ENCODE results near the gene UBR4.

Gene UBR4

GRCh38 chr1:19034721-19035120, 175.3 kb downstream of the UBR4 start:
- Histone ChIP-seq H3K27me3 (replicated peaks; ENCODE audit: insufficient read depth, low read length) (peaks cover 94% of the 10 kb centered on the region), H3F3A (ENCODE audit: insufficient read depth, low read length) (no peaks in the 10 kb centered on the region), H3K4me1 (ENCODE audit: low read length) (no peaks in the 10 kb centered on the region), H3K9me3 (replicated peaks; ENCODE audit: insufficient read depth, low read length) (no peaks in the 10 kb centered on the region), H3K4me2 (ENCODE audit: low read depth, low read length) (no peak overlapping the region), H2AFZ (ENCODE audit: low read length) (no peak overlapping the region), H3K9ac (ENCODE audit: low read length) (no peak overlapping the region), H4K20me1 (ENCODE audit: insufficient read depth, low read length) (no peaks in the 10 kb centered on the region), H3K36me3 (replicated peaks; ENCODE audit: insufficient read depth, low read length) (no peaks in the 10 kb centered on the region), H3K79me2 (ENCODE audit: low read length) (no peaks in the 10 kb centered on the region), H3K4me3 (ENCODE audit: low read length) (no peak overlapping the region), H3K27ac (ENCODE audit: low read length) (no peak overlapping the region), H3K9me2 (replicated peaks; ENCODE audit: insufficient read depth, low read length) (no peaks in the 10 kb centered on the region)
- TF ChIP-seq EZH2 (optimal IDR thresholded peaks at IDR 0.05; ENCODE audit: low read depth, low read length) (no peak), CTCF (IDR thresholded peaks at IDR 0.05; ENCODE audit: low read length) (no peak), EZH2phosphoT487 (IDR thresholded peaks at IDR 0.05; ENCODE audit: low read length) (no peak)
- DNase-seq, result no peak

- H3K36me3 ChIP-seq (replicated peaks; ENCODE audit: insufficient read depth, low read length), result no peaks in the 10 kb centered on the region
- H3K27me3 ChIP-seq (replicated peaks; ENCODE audit: insufficient read depth, low read length), result peaks cover 94% of the 10 kb centered on the region
- no peak overlapping the region for H3K9ac ChIP-seq (ENCODE audit: low read length)
- H2AFZ ChIP-seq (ENCODE audit: low read length), result no peak overlapping the region
- no peaks in the 10 kb centered on the region for H3K79me2 ChIP-seq (ENCODE audit: low read length)
- H3K4me2 ChIP-seq (ENCODE audit: low read depth, low read length), result no peak overlapping the region
- no peaks in the 10 kb centered on the region for H3K4me1 ChIP-seq (ENCODE audit: low read length)
- H4K20me1 ChIP-seq (ENCODE audit: insufficient read depth, low read length), result no peaks in the 10 kb centered on the region
- no peaks in the 10 kb centered on the region for H3K9me3 ChIP-seq (replicated peaks; ENCODE audit: insufficient read depth, low read length)
- H3K4me3 ChIP-seq (ENCODE audit: low read length), result no peak overlapping the region
- no peaks in the 10 kb centered on the region for H3K9me2 ChIP-seq (replicated peaks; ENCODE audit: insufficient read depth, low read length)
- no peak for DNase-seq
- TF ChIP-seq EZH2phosphoT487 (IDR thresholded peaks at IDR 0.05; ENCODE audit: low read length), result no peak
- TF ChIP-seq EZH2 (optimal IDR thresholded peaks at IDR 0.05; ENCODE audit: low read depth, low read length), result no peak
- no peak for TF ChIP-seq CTCF (IDR thresholded peaks at IDR 0.05; ENCODE audit: low read length)
- no peaks in the 10 kb centered on the region for H3F3A ChIP-seq (ENCODE audit: insufficient read depth, low read length)
- H3K27ac ChIP-seq (ENCODE audit: low read length), result no peak overlapping the region
These were observed 176.0 kb downstream of the UBR4 start for GRCh38 chr1:19033926-19034680.

DNA sequence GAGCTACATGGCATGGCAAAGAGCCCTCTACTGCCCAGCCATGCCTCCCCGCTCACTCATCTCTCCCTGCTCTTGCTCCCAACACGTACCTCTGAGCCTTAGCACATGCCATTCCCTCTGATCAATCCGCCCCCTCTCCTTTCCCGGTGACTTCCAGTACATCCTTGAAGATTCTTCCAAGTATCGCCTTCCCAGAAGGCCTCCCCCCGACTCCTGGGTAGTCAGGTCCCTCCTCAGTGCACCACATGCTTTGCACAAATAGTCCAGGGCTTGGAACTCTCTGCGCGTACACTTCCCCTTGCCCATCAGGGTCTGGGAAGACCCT, 176.6 kb downstream of the UBR4 start:
- no peak for TF ChIP-seq EZH2 (optimal IDR thresholded peaks at IDR 0.05; ENCODE audit: low read depth, low read length)
- no peak for TF ChIP-seq EZH2phosphoT487 (IDR thresholded peaks at IDR 0.05; ENCODE audit: low read length)
- no peak for TF ChIP-seq CTCF (IDR thresholded peaks at IDR 0.05; ENCODE audit: low read length)

More for the DNA sequence above, 176.6 kb downstream of the UBR4 start:
- no peak overlapping the region for H3K4me3 ChIP-seq (ENCODE audit: low read length)
- no peak overlapping the region for H3K9ac ChIP-seq (ENCODE audit: low read length)
- no peaks in the 10 kb centered on the region for H3K4me1 ChIP-seq (ENCODE audit: low read length)
- DNase-seq, result no peak
- H3F3A ChIP-seq (ENCODE audit: insufficient read depth, low read length), result no peaks in the 10 kb centered on the region
- H3K27ac ChIP-seq (ENCODE audit: low read length), result no peak overlapping the region
- no peaks in the 10 kb centered on the region for H3K36me3 ChIP-seq (replicated peaks; ENCODE audit: insufficient read depth, low read length)
- no peaks in the 10 kb centered on the region for H3K9me3 ChIP-seq (replicated peaks; ENCODE audit: insufficient read depth, low read length)
- no peak overlapping the region for H2AFZ ChIP-seq (ENCODE audit: low read length)
- no peaks in the 10 kb centered on the region for H3K79me2 ChIP-seq (ENCODE audit: low read length)
- H3K9me2 ChIP-seq (replicated peaks; ENCODE audit: insufficient read depth, low read length), result no peaks in the 10 kb centered on the region
- no peaks in the 10 kb centered on the region for H4K20me1 ChIP-seq (ENCODE audit: insufficient read depth, low read length)
- H3K4me2 ChIP-seq (ENCODE audit: low read depth, low read length), result no peak overlapping the region
- peaks cover 94% of the 10 kb centered on the region for H3K27me3 ChIP-seq (replicated peaks; ENCODE audit: insufficient read depth, low read length)
